ENCODE data around the gene AXIN1.
"Not testable (repeated sequence)": the region's sequence is repeated elsewhere in the genome, so short reads cannot be mapped to it uniquely, and the experiment has no call there.

Gene AXIN1

DNA sequence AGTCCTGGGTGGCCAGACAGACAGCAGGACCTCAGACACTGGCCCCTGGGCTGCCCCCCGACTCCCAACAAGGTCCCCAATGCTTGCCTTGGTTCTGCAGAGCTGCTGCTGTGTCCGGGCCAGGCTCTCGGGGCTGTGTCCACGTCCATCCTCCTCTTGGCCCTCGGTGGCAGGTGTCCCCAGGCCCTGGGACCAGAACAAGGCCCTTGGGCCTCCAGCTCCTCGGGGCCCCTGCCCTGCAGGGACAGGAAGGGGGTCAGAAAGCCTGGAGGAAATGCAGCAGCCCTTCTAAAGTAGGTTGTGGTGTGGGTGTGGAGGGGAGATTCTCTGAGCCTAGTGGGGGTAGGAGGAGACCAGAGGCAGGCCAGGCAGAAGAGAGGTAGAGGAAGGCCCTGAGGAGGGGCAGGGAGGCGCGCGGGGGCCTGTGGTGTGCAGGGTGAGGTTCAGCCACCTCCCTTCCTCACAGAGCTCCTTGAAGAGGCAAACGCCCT is 2.5 kb upstream of the AXIN1 start:
- Mint-ChIP-seq H3K27ac (no peak overlapping the region), H3K4me1 (ENCODE audit: low read depth) (peaks cover 8% of the 10 kb centered on the region), H3K27me3 (ENCODE audit: low read depth) (no peaks in the 10 kb centered on the region), H3K9me3 (no peaks in the 10 kb centered on the region), H3K36me3 (ENCODE audit: low read depth) (peaks cover 4% of the 10 kb centered on the region), H3K4me3 (no peak overlapping the region)

DNA sequence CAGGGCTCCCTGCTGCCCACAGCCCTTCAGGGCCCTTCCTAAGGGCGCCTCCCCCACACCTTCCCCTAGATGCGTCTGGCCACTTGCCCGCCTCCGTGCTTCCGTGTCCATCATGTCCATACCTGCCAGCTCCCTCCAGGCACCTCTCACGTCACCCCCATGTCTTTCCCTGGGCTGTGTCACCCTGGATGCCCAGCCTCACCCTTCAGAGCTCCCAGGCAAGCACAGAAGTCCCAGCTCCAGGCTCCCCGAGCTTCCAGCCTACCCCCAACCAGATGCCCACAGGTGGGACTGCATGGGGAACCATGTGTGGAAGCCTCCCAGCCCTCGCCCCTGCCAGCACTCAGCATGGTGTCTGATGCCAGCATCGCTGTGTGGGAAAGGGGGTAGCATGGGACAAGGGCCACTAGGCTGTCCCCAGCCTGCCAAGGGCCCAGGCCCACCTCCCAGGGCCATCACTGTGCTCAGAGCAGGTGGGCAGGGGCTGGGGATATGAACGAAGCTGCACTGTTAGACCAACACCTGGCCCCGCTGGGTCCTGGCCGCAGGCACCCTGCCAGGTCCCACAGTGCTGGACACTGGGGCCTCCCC is 1.9 kb upstream of the AXIN1 start:
- Mint-ChIP-seq H3K27me3 (ENCODE audit: low read depth) (no peaks in the 10 kb centered on the region), H3K27ac (no peak overlapping the region), H3K36me3 (ENCODE audit: low read depth) (peaks cover 4% of the 10 kb centered on the region), H3K4me3 (peak overlapping the region; percentile 25), H3K9me3 (no peaks in the 10 kb centered on the region), H3K4me1 (ENCODE audit: low read depth) (peaks cover 8% of the 10 kb centered on the region)

DNA sequence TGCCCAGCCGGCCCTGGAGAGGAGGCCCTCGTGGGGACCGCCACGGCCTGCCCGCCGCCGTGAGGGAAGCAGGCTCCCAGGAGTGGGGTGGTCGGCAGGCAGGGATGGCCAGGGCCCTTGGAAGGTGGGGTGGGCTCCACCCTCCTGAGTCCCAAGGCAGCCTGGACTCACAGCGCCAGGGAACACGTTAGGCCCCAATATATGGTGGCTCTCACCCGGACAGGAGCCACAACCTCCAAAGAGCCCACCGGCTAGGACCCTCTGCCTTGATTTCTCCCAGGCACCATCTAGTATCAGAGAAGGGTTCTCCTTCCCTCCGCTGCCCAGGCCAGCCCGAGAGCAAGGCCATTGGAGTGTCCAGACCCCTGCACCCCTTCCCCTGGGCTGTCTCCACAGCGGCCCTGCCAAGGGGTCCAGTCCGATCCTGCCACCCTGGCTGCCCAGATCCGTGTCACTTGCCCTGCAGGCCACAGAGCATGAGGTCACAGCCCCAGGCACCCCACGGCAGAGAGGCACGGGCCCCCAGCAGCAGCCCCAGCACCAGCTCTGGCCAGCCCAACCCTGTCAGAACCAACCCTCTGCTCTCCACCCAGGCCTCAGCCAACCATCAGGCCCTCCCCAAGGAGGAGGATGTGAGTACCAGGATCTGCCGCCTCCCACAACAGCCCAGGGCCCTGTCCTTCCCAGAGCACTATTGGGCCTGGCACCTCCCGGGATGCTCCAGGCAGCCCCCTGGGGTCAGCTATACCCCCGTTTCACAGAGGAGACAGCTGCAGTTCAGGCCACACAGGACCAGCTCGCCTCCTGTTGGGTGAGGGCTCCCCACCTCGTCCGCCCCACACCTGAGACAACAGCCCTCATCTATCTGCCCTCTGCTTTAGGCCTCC is 1.1 kb upstream of the AXIN1 start:
- Mint-ChIP-seq H3K4me3 (peak overlapping the region; percentile 25), H3K27ac (no peak overlapping the region), H3K36me3 (ENCODE audit: low read depth) (peaks cover 4% of the 10 kb centered on the region), H3K4me1 (ENCODE audit: low read depth) (peaks cover 8% of the 10 kb centered on the region), H3K9me3 (no peaks in the 10 kb centered on the region), H3K27me3 (ENCODE audit: low read depth) (no peaks in the 10 kb centered on the region)

DNA sequence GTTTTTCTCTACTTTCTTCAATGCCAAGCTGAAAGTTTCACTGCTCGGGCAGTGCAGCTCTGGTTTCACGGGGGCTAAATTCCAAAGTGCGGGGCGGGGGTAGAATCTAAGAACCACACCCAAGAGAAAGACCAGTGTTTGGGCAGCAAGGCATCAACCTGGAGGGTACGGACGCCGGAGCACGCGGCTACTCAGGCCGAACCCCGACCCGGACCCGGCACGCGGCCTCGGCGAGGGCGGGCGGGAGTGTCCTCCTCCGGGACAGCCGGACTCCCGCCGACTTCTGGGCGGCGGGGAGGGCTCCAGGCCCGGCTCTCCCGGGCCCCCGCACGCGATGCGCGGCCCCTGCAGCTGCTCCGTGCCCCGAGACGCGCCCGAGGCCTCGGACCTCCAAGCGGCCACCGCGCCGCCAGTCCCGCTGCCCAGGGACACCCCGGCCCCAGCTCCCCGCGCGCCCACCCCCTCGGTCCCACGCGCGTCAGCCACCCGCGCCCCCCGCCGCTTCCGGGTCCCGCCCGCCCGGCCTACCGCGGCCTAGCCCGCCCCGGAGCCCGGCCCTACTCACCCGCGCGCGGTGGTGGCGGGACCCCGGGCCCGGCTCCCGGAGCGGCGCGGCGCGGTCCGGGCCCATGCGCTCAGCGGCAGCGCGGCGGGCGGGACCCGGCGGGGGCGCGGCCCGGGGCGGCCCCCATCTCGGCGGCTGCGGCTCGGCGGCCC is 561 bp downstream of the AXIN1 start:
- Mint-ChIP-seq H3K36me3 (ENCODE audit: low read depth) (peaks cover 11% of the 10 kb centered on the region), H3K27me3 (ENCODE audit: low read depth) (no peaks in the 10 kb centered on the region), H3K4me3 (peak overlapping the region; percentile 90), H3K9me3 (no peaks in the 10 kb centered on the region), H3K27ac (peak overlapping the region; percentile 88), H3K4me1 (ENCODE audit: low read depth) (peaks cover 14% of the 10 kb centered on the region)

DNA sequence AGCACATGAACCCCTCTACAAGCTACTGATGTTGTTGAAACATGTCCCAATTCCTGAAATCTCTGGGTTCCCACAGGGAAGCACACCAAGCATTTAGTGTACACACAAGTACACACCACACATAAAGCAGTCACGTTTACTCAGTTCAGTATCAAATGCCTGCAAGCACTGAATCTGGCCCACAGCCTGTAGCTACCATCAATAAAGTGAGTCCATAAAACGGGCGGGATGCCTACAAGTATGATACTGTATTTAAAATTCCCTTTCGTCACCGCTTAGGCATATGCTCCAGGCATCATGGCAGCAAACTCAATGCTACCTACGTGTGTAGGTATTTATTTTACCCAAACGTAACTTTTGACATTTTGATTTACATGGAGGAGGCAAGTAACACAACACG is 2.3 kb downstream of the AXIN1 start:
- H3K36me3 Mint-ChIP-seq (ENCODE audit: low read depth) = peaks cover 21% of the 10 kb centered on the region
- H3K4me3 Mint-ChIP-seq = no peak overlapping the region
- H3K4me1 Mint-ChIP-seq (ENCODE audit: low read depth) = peaks cover 13% of the 10 kb centered on the region
- no peak overlapping the region for H3K27ac Mint-ChIP-seq
- no peaks in the 10 kb centered on the region for H3K27me3 Mint-ChIP-seq (ENCODE audit: low read depth)
- H3K9me3 Mint-ChIP-seq = no peaks in the 10 kb centered on the region

DNA sequence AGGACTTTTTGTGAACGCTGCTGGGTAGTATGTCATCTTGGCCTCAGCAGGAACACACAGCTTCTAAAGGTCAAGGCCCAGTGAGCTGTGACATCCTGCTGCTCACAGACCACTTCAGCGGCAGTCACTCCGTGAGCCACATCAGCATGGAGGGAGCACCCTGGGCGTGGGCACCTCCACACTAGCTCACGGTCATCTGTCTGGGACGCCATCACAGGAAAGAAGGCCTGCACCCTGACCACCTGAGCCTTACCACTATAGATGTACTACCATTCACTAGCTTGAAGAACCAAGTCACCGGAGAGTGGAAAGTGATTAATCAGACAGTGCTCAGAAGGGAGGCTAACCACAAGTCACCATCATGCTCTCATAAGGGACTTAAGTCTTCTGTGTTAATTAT is 3.3 kb downstream of the AXIN1 start:
- H3K36me3 Mint-ChIP-seq (ENCODE audit: low read depth) = peaks cover 27% of the 10 kb centered on the region
- H3K4me3 Mint-ChIP-seq = no peak overlapping the region
- H3K27ac Mint-ChIP-seq = no peak overlapping the region
- no peaks in the 10 kb centered on the region for H3K9me3 Mint-ChIP-seq
- H3K27me3 Mint-ChIP-seq (ENCODE audit: low read depth) = no peaks in the 10 kb centered on the region
- H3K4me1 Mint-ChIP-seq (ENCODE audit: low read depth) = peaks cover 12% of the 10 kb centered on the region

DNA sequence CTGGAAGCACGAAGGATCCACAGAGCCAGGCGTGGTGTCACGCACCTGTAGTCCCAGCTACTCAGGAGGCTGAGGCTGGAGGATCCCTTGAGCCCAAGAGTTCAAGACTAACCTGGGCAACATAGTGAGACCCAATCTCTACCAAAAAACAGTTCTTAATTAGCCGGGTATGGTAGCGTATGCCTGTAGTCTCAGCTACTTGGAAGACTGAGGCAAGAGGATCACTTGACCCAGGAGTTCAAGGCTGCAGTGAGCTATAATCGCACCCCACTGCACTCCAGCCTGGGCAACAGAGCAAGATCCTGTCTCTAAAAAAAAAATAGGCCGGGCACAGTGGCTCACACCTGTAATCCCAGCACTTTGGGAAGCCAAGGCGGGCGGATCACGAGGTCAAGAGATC is 4.0 kb downstream of the AXIN1 start:
- Mint-ChIP-seq H3K36me3 (ENCODE audit: low read depth) (peaks cover 27% of the 10 kb centered on the region), H3K4me1 (ENCODE audit: low read depth) (peaks cover 12% of the 10 kb centered on the region)
- H3K4me3 Mint-ChIP-seq; H3K27ac Mint-ChIP-seq; H3K9me3 Mint-ChIP-seq; H3K27me3 Mint-ChIP-seq (ENCODE audit: low read depth): not testable (repeated sequence)

DNA sequence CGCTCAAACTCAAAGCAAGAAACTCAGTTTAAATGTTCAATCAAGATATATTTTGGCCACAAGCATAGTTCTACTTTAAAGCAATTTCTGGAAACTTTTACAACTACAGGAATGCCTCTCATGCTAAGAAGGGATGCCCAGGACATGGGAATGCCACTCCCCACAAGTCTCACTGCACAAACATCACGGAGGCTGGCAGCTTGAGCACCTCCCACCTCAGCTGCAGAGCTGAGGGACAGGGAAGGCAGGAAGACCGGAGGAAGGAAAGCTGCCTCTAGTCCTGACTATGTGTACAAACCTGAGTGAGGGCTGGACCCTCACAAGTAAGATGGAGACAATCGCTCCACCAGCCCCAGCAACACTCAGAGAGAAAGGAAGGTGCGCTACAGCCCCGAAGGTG is 5.3 kb downstream of the AXIN1 start:
- no peaks in the 10 kb centered on the region for H3K9me3 Mint-ChIP-seq
- no peaks in the 10 kb centered on the region for H3K27me3 Mint-ChIP-seq (ENCODE audit: low read depth)
- peaks cover 27% of the 10 kb centered on the region for H3K36me3 Mint-ChIP-seq (ENCODE audit: low read depth)
- peaks cover 16% of the 10 kb centered on the region for H3K4me1 Mint-ChIP-seq (ENCODE audit: low read depth)
- no peak overlapping the region for H3K27ac Mint-ChIP-seq
- no peak overlapping the region for H3K4me3 Mint-ChIP-seq

DNA sequence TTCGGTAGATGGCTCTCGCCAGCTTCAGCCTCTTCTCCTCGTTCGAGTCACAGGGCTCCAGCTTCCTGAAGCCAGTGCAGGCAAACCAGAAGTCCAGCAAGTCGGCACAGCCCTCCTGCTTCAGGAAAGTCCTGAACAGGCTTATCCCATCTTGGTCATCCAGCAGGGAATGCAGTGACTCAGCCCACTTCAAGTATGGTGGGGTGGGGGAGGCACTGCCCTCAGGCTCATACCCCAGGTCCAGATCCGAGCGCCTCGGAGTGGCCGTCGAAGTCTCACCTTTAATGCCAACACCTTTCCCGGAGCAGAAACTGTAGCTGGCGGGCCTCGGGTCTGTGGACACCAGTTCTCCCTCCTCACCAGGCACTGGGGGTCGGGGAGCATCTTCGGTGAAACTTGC is 5.9 kb downstream of the AXIN1 start:
- Mint-ChIP-seq H3K4me3 (no peak overlapping the region), H3K36me3 (ENCODE audit: low read depth) (peaks cover 30% of the 10 kb centered on the region), H3K4me1 (ENCODE audit: low read depth) (peaks cover 20% of the 10 kb centered on the region), H3K9me3 (no peaks in the 10 kb centered on the region), H3K27me3 (ENCODE audit: low read depth) (no peaks in the 10 kb centered on the region), H3K27ac (no peak overlapping the region)

DNA sequence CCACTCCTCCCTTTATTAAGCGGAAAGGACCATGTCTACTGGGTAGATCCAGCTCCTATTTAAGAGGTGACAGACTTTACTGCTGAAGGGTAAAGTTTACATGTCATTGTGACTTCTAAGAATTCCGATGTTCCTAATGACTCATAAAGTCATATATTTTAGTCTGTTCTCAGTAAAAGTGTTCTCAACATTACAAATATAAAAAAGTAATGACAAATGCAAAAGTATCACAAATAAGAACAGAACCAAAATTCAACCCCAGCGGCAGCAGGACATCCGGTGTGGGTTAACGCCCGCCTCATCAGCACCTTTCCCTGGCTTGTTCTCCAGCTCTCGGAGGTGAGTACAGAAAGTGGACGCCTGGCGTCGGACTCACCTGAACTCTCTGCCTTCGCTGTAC is 6.8 kb downstream of the AXIN1 start:
- no peak overlapping the region for H3K4me3 Mint-ChIP-seq
- H3K9me3 Mint-ChIP-seq = no peaks in the 10 kb centered on the region
- H3K4me1 Mint-ChIP-seq (ENCODE audit: low read depth) = peaks cover 20% of the 10 kb centered on the region
- H3K27ac Mint-ChIP-seq = no peak overlapping the region
- H3K36me3 Mint-ChIP-seq (ENCODE audit: low read depth) = peaks cover 30% of the 10 kb centered on the region
- no peaks in the 10 kb centered on the region for H3K27me3 Mint-ChIP-seq (ENCODE audit: low read depth)

DNA sequence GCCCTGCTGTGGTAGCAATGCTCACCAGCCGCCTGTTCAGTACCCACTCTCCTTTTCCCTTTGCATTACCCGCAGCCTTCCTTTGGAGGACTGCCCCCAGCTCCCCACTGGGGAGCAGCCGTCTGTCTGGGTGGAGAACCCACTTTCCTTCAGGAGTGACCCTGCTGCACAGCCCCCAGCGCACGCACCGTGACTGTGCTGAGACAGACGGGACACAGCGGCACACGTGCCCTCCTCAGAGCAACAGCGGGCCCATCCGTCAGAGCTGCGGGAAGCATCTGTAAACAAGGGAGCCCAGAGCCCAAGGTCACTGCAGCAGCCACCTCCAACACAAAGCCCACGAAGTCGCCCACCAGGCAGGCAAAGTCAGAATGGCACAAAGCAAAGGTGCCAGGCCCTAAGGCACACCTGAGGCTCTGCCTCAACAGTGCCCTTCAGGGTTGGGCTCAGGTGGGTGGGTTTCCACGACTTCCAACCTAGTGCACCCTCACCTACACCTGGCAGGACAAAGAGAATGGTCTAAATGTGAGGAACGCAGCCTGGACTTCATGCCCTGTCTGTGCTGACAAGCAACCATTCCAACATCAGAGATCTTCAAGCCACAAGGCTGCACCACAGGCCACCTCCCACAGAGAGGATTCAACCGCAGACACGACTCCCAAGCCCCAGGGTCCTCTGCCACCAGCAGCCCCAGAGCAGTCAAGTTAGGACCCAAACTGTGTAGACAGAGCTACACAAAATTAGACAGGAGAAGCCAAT is 9.9 kb downstream of the AXIN1 start:
- Mint-ChIP-seq H3K27ac (no peak overlapping the region), H3K4me3 (no peak overlapping the region), H3K36me3 (ENCODE audit: low read depth) (peaks cover 25% of the 10 kb centered on the region), H3K4me1 (ENCODE audit: low read depth) (peaks cover 26% of the 10 kb centered on the region), H3K27me3 (ENCODE audit: low read depth) (no peaks in the 10 kb centered on the region), H3K9me3 (no peaks in the 10 kb centered on the region)

DNA sequence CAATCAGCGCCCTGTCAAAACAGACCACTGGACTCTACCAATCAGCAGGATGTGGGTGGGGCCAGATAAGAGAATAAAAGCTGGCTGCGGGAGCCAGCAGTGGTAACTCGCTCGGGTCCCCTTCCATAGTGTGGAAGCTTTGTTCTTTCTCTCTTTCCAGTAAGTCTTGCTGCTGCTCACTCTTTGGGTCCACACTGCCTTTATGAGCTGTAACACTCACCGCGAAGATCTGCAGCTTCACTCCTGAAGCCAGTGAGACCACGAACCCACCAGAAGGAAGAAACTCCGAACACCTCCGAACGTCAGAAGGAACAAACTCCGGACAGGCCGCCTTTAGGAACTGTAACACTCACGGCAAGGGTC is 10.6 kb downstream of the AXIN1 start:
- Mint-ChIP-seq H3K36me3 (ENCODE audit: low read depth) (peaks cover 18% of the 10 kb centered on the region), H3K4me1 (ENCODE audit: low read depth) (peaks cover 21% of the 10 kb centered on the region)
- not testable (repeated sequence) for H3K27me3 Mint-ChIP-seq (ENCODE audit: low read depth); H3K4me3 Mint-ChIP-seq; H3K9me3 Mint-ChIP-seq; H3K27ac Mint-ChIP-seq

DNA sequence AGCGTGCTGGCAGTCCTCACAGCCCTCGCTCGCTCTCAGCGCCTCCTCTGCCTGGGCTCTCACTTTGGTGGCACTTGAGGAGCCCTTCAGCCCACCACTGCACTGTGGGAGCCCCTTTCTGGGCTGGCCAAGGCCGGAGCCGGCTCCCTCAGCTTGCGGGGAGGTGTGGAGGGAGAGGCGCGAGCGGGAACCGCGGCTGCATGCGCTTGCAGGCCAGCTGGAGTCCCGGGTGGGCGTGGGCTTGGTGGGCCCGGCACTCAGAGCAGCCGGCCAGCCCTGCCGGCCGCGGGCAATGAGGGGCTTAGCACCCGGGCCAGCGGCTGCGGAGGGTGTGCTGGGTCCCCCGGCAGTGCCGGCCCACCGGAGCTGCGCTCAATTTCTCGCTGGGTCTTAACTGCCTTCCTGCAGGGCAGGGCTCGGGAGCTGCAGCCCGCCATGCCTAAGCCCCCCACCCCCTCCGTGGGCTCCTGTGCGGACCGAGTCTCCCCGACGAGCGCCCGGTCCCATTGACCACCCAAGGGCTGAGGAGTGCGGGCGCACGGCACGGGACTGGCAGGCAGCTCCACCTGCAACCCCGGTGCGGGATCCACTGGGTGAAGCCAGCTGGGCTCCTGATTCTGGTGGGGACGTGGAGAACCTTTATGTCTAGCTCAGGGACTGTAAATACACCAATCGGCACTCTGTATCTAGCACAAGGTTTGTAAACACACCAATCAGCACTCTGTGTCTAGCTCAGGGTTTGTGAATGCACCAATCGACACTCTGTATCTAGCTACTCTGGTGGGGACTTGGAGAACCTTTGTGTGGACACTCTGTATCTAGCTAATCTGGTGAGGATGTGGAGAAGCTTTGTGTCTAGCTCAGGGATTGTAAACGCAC is 11.2 kb downstream of the AXIN1 start:
- Mint-ChIP-seq H3K36me3 (ENCODE audit: low read depth) (peaks cover 17% of the 10 kb centered on the region), H3K4me1 (ENCODE audit: low read depth) (peaks cover 21% of the 10 kb centered on the region)
- not testable (repeated sequence) for H3K27me3 Mint-ChIP-seq (ENCODE audit: low read depth); H3K9me3 Mint-ChIP-seq; H3K27ac Mint-ChIP-seq; H3K4me3 Mint-ChIP-seq

Data from T-helper 1 cell treated with Interleukin-12 subunit alpha and Interleukin-12 subunit beta and Interleukin-4 antibody, amounts not matched to agents 30 μg/mL and 1 μg/mL, for 36 hours (primary cell).